ENCODE results near the gene GRHPR.

- TF ChIP-seq POLR2AphosphoS5 (IDR thresholded peaks at IDR 0.05; ENCODE audit: borderline replicate concordance, low read depth, low read length) (no peak), EZH2 (IDR thresholded peaks at IDR 0.05) (no peak)
These were observed 35.5 kb upstream of the GRHPR start for GRCh38 chr9:37386988-37387387.

Data from SK-N-MC (cell line).